GM19455 (cell line): ENCODE data around the gene NOS1AP.

Experiments
- ATAC-seq: cut with Tn5 transposase; IDR thresholded peaks from one replicate; pipeline ENCODE4 v1.9.1; 2021; ENCODE audit not compliant: unreplicated experiment

NOS1AP gene

GRCh38 chr1:162360237-162360873, 290.9 kb downstream of the NOS1AP start:
- no peak for ATAC-seq

- ATAC-seq = no peak
These were observed 291.4 kb downstream of the NOS1AP start for GRCh38 chr1:162360874-162361260.

- ATAC-seq = no peak
These were observed 291.9 kb downstream of the NOS1AP start for GRCh38 chr1:162361349-162361748.

GRCh38 chr1:162363823-162364222, 294.3 kb downstream of the NOS1AP start:
- ATAC-seq = no peak

GRCh38 chr1:162364498-162364897, 295.0 kb downstream of the NOS1AP start:
- no peak for ATAC-seq

- ATAC-seq = no peak
These were observed 296.0 kb downstream of the NOS1AP start for GRCh38 chr1:162365284-162366020.

- no peak for ATAC-seq
These were observed 296.7 kb downstream of the NOS1AP start for GRCh38 chr1:162366149-162366548.

- no peak for ATAC-seq
These were observed 297.2 kb downstream of the NOS1AP start for GRCh38 chr1:162366671-162367070.

- no peak for ATAC-seq
These were observed 297.6 kb downstream of the NOS1AP start for GRCh38 chr1:162367073-162367472.

- ATAC-seq = no peak
These were observed 298.3 kb downstream of the NOS1AP start for GRCh38 chr1:162367772-162368171.

GRCh38 chr1:162368451-162368850, 299.0 kb downstream of the NOS1AP start:
- ATAC-seq = no peak

GRCh38 chr1:162369571-162369970, 300.1 kb downstream of the NOS1AP start:
- ATAC-seq = no peak

- ATAC-seq = no peak
These were observed 300.7 kb downstream of the NOS1AP start for GRCh38 chr1:162370161-162370560.

GRCh38 chr1:162370721-162371120, 301.2 kb downstream of the NOS1AP start:
- no peak for ATAC-seq

- ATAC-seq = no peak
These were observed 302.1 kb downstream of the NOS1AP start for GRCh38 chr1:162371611-162372010.

GRCh38 chr1:162372159-162373071, 302.9 kb downstream of the NOS1AP start:
- ATAC-seq = no peak

- no peak for ATAC-seq
These were observed 303.6 kb downstream of the NOS1AP start for GRCh38 chr1:162373072-162373427.

- no peak for ATAC-seq
These were observed 304.2 kb downstream of the NOS1AP start for GRCh38 chr1:162373541-162374260.

GRCh38 chr1:162374406-162374805, 304.9 kb downstream of the NOS1AP start:
- ATAC-seq = no peak

- ATAC-seq = no peak
These were observed 306.0 kb downstream of the NOS1AP start for GRCh38 chr1:162375463-162375862.

GRCh38 chr1:162376691-162377090, 307.2 kb downstream of the NOS1AP start, which contains the start of gene SPATA46:
Gene SPATA46, minus strand, starts transcription at chr1:162376854. Its CDS starts 64 bp downstream, at chr1:162376790.
- no peak for ATAC-seq
